Activated naive CD4-positive, alpha-beta T cell treated with anti-CD3 and anti-CD28 coated beads, Interleukin-2, amount 50 U/mL, for 24 hours (primary cell): ENCODE data around the gene ZNF267.
"Not testable (repeated sequence)": the region's sequence is repeated elsewhere in the genome, so short reads cannot be mapped to it uniquely, and the experiment has no call there.

Experiments used
- H3K27ac Mint-ChIP-seq: one replicate; pipeline ENCODE4 v1.8.0; 2021; ENCODE audit warnings: mild to moderate bottlenecking, mixed read lengths
- H3K27me3 Mint-ChIP-seq: one replicate; pipeline ENCODE4 v1.8.0; 2021; ENCODE audit warnings: mixed read lengths
- H3K36me3 Mint-ChIP-seq: one replicate; pipeline ENCODE4 v1.8.0; 2021; ENCODE audit warnings: mixed read lengths
- H3K4me1 Mint-ChIP-seq: one replicate; pipeline ENCODE4 v1.8.0; 2021; ENCODE audit warnings: mixed read lengths
- H3K4me3 Mint-ChIP-seq: one replicate; pipeline ENCODE4 v1.8.0; 2021; ENCODE audit warnings: mild to moderate bottlenecking, mixed read lengths
- H3K9me3 Mint-ChIP-seq: one replicate; pipeline ENCODE4 v1.8.0; 2021; ENCODE audit warnings: mixed read lengths

Gene ZNF267

DNA sequence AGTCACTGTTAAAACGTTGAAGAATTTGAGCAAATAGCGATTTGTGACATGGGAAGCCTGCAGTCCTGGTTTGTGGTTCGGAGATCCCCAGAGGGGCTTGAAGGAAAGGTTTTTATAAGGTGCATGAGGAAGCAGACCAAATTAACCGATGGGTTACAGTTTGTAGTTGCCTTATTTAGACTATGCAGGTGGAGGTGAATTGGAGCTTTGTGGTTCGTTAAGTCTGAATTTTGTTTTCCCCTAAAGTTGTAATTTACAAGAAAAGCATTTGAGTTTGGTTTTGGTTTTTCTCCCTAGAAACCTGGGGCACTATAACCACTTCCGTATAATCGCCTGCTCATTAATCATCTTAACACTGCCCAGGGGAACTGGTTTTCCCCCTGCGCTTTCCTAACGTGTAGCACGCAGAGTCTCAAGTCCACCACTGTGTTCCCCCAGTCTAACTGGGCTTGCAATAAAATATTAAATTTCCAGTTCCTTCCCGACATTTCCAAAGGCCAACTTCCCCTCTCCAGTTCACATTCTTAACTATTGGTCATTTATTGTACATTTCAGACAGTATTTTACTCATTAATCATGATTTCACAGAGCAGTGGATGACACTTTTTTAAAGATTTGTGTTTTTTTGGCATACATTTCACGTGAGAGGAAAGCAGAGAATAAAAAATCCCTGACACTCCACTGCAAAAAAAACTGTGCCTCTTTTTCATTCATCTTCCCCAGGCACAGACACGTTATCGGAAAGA, 932 bp downstream of the ZNF267 start:
- Mint-ChIP-seq H3K9me3 (no peaks in the 10 kb centered on the region), H3K36me3 (peaks cover 46% of the 10 kb centered on the region), H3K27me3 (no peaks in the 10 kb centered on the region), H3K4me1 (peaks cover 79% of the 10 kb centered on the region), H3K27ac (peak overlapping the region; percentile 99), H3K4me3 (peak overlapping the region; percentile 97)

DNA sequence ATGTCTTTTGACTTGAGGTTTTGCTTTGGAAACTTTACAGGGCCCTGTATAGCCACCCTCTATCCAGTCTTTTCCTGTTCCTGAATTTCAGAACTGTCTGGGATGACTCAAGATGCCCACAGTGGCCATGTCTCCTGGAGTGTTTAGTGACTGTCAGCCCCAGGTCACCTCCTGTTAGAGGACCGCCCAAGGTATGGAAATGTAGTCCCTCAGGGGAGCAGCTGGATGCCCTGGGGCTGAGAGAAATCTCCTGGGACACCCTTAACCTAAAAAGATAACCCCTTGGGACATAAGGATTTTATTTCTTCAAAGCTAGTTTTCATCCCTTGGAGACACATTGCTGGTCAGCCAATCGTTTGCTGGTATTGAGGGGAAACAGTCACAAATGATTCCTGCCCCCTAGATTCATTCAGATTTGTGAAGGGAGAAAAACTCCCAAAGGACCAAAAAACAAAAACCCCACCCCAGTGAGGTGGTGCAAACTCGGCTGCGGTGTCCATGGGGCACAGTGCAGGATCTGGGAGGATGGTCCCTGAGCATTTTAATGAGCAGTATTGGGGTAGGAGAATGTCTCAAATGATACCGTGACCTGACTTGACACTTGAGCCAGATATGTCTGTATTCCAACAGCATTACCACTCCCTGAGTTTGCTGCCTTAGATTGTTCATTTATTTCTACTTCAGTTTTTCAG, 1.7 kb downstream of the ZNF267 start:
- Mint-ChIP-seq H3K4me1 (peaks cover 81% of the 10 kb centered on the region), H3K27me3 (no peaks in the 10 kb centered on the region), H3K4me3 (peak overlapping the region; percentile 97), H3K27ac (peak overlapping the region; percentile 99), H3K36me3 (peaks cover 52% of the 10 kb centered on the region), H3K9me3 (no peaks in the 10 kb centered on the region)

DNA sequence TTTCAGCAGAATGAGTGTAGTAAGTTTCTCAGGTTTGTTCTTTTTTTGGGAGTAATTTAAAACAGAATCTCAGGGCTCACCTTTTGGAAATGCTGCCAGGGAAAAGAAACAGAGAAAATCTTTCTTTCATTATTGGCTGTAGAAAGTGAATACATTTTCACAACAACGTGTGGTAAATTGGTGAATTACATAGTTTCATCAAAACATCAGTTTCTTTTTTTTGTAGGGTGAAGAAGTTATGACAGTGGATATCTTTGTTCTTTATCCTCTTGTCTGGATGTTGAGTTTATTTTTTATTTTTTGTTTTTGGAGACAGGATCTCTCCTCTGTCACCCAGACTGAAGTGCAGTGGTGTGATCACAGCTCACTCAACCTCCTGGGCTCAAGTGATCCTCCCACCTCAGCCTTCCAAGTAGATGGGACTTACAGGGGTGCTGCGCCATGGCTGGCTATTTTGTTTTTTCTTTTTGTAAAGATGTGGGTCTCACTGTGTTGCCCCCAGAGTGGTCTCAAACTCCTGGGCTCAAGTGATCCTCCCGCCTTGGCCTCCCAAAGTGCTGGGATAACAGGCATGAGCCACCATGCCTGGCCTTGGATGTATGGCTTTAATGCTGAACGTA, 2.4 kb downstream of the ZNF267 start:
- peaks cover 81% of the 10 kb centered on the region for H3K4me1 Mint-ChIP-seq
- H3K36me3 Mint-ChIP-seq, result peaks cover 57% of the 10 kb centered on the region
- H3K27ac Mint-ChIP-seq, result peak overlapping the region; percentile 99
- H3K9me3 Mint-ChIP-seq, result no peaks in the 10 kb centered on the region
- H3K27me3 Mint-ChIP-seq, result no peaks in the 10 kb centered on the region
- peak overlapping the region; percentile 97 for H3K4me3 Mint-ChIP-seq

DNA sequence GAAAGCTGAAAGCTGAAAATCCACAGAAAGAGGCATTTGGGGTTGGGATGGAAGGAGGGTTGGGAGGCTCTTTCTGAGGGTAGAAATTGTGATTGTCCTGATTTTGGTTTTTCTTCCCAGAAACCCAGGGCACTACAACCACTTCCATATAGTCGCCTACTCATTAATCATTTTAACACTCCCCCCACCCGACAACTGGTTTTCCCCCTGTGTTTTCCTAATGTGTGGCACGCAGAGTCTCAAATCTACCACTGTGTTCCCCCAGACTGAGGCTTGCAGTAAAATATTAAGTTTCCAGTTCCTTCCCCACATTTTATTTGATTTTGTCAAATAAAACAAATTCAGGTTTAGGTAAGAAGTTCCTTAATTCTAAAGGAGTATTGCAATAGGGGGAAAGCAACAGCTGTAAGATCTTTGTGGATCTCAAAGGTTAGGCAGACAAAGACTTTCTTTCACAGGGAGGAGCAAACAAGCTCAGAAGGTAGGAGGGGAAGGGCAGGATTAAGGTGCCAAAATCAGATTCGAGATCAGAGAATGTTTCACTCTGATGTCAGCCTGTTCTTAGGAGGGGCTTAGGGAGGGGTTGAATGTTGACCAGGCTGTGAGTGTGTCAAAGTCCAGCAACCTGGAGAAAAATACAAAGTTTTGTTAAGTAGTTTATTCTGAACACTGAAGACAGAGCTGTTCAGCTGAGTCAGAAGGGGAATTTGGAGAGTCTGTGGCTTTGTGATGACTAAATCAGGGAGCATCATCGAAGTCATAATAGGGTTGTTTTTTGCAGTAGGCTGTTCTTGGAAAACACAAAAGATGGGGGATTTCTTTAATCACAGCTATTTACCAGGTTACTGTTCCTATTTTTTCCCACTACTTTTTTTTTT, 3.6 kb downstream of the ZNF267 start:
- Mint-ChIP-seq H3K27me3 (no peaks in the 10 kb centered on the region), H3K9me3 (no peaks in the 10 kb centered on the region), H3K4me3 (peak overlapping the region; percentile 97), H3K4me1 (peaks cover 80% of the 10 kb centered on the region), H3K27ac (peak overlapping the region; percentile 99), H3K36me3 (peaks cover 59% of the 10 kb centered on the region)

DNA sequence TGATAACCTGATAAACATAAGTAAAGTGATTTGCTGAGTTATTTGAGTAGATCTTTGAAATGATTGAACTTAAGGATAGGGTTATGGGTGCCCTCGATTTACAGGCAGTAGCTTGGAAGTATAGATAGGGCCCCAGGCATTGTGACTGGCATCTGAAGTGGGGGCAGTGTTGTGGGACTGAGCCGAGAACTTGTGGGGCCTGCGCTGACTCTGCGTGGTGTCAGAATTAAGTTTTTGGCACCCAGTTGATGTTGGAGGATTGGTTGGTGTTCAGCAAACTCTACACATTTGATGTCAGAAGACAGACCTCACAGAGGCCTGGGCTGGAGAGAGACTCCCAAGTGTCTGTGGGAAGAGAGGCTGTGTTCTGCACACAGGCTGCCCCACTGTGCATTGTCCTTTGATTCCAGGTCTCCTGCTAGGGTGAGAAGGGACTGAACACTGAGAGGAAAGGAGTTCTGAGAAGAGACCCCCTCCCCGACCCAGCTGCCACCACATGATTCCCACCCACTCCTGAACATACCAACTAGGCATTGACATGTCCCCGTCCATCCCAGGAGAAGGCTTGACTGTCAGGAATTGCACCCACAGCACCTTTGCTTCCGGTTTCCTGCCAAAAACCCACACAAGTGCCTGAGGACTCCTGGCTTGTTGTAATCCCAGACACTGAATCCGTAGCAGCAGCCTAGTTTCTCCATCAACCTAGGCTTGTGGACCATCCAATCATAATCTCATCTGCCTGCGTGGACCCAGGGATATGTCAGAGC, 4.5 kb downstream of the ZNF267 start:
- Mint-ChIP-seq H3K27me3 (no peaks in the 10 kb centered on the region), H3K36me3 (peaks cover 61% of the 10 kb centered on the region), H3K4me1 (peaks cover 79% of the 10 kb centered on the region), H3K27ac (peak overlapping the region; percentile 99), H3K9me3 (no peaks in the 10 kb centered on the region), H3K4me3 (peak overlapping the region; percentile 97)

DNA sequence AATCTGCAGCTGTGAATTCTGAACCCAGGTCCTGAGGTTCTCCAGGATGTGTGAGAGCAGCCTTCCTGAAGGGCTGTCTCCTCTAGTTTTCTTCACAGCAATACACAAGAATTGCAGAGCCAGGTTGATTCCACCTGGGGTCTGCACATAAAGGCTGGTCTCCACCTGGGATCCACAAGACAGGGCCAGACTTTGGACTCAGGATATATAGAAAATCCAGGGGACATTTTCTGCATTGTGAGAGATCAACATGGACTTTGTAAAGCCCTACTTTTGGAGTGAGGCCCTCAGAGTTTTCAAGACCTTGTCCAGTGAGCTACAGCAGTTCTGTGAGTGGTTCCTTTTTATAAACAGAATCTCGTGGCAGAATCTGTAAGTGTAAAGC, 6.3 kb downstream of the ZNF267 start:
- peak overlapping the region; percentile 97 for H3K4me3 Mint-ChIP-seq
- H3K36me3 Mint-ChIP-seq, result peaks cover 60% of the 10 kb centered on the region
- no peaks in the 10 kb centered on the region for H3K9me3 Mint-ChIP-seq
- peaks cover 89% of the 10 kb centered on the region for H3K4me1 Mint-ChIP-seq
- no peaks in the 10 kb centered on the region for H3K27me3 Mint-ChIP-seq
- H3K27ac Mint-ChIP-seq, result peak overlapping the region; percentile 93

DNA sequence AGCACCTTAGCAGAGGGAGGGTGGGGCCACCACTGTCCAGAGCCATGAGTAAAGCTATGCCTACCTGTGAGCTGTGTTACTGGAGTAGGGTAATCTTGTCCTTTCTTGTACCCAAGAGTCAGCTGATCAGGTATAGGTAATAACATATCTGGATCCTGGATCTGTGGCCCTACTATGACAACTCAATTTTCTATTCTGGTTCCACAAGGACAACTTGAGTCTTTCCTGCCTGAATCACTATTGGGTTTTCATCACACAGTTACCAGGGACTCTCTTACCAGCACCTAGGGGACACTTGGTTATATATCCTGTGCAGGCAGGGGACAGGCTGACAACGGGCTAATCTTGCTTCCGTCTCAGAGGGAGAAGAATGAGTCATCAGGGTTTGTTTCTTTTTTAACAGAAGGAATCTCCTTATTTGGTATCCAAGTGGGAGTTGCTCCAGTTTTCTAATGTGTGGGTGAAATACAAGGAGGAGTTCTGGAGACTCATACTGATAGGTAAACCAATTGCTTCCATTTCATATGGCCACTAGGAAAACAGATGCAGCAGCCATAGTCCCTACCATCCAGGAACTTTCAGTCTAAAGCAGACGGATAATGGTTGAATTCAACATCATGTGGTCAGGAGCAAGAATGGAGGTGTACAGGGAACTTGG, 6.8 kb downstream of the ZNF267 start:
- H3K27ac Mint-ChIP-seq, result peak overlapping the region; percentile 93
- peaks cover 63% of the 10 kb centered on the region for H3K36me3 Mint-ChIP-seq
- peak overlapping the region; percentile 97 for H3K4me3 Mint-ChIP-seq
- H3K4me1 Mint-ChIP-seq, result peaks cover 90% of the 10 kb centered on the region
- no peaks in the 10 kb centered on the region for H3K27me3 Mint-ChIP-seq
- no peaks in the 10 kb centered on the region for H3K9me3 Mint-ChIP-seq

DNA sequence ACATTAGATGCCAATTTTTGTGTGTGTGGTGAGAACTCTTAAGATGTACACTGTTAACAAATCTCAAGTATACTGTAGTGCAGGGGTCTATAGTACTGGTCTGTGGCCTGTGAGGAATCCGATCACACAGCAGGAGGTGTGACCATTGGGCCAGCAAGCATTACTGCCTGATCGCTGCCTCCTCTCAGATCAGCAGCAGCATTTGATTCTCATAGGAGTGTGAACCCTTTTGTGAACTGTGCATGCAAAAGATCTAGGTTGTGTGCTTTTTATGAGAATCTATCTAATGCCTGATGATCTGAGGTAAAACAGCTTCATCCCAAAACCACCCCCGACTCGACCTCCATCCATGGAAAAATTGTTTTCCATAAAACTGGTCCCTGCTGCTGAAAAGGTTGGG, 12.6 kb downstream of the ZNF267 start:
- Mint-ChIP-seq H3K9me3 (peaks cover 6% of the 10 kb centered on the region), H3K27me3 (no peaks in the 10 kb centered on the region), H3K27ac (no peak overlapping the region), H3K36me3 (peaks cover 53% of the 10 kb centered on the region), H3K4me1 (peaks cover 84% of the 10 kb centered on the region), H3K4me3 (no peak overlapping the region)

DNA sequence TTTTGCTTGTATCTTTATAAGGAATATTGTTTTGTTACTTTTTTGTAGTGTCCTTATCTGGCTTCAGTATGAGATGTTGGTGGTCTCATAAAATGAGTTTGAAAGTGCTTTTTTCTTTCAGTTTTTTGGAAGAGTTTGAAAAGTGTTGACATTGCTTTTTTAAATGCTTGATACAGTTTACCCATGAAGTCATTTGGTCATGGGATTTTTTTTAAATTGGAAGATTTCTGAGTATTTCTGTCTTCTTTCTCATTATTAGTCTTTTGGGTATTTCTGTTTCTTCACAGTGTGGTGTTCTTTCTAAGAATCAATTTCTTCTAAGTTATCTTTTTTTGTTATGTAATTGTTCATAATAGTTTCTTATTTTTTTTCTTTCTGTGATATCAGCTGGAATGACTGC, 15.1 kb downstream of the ZNF267 start:
- Mint-ChIP-seq H3K9me3 (peaks cover 15% of the 10 kb centered on the region), H3K36me3 (peaks cover 69% of the 10 kb centered on the region), H3K27me3 (no peaks in the 10 kb centered on the region), H3K4me3 (peak overlapping the region; percentile 61), H3K4me1 (peaks cover 79% of the 10 kb centered on the region), H3K27ac (peak overlapping the region; percentile 89)

DNA sequence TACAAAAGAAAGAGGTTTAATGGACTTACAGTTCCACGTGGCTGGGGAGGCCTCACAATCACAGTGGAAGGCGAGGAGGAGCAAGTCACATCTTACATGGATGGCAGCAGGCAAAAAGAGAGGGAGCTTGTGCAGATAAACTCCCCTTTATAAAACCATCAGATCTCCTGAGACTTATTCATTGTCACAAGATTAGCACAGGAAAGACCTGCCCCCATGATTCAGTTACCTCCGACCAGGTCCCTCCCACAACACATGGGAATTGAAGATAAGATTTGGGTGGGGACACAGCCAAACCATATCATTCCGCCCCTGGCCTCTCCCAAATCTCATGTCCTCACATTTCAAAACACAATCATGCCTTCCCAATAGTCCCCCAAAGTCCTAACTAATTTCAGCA, 18.5 kb downstream of the ZNF267 start:
- not testable (repeated sequence) for H3K27ac Mint-ChIP-seq, H3K27me3 Mint-ChIP-seq, H3K4me3 Mint-ChIP-seq
- peaks cover 15% of the 10 kb centered on the region for H3K9me3 Mint-ChIP-seq
- H3K4me1 Mint-ChIP-seq, result peaks cover 66% of the 10 kb centered on the region
- H3K36me3 Mint-ChIP-seq, result peaks cover 84% of the 10 kb centered on the region

DNA sequence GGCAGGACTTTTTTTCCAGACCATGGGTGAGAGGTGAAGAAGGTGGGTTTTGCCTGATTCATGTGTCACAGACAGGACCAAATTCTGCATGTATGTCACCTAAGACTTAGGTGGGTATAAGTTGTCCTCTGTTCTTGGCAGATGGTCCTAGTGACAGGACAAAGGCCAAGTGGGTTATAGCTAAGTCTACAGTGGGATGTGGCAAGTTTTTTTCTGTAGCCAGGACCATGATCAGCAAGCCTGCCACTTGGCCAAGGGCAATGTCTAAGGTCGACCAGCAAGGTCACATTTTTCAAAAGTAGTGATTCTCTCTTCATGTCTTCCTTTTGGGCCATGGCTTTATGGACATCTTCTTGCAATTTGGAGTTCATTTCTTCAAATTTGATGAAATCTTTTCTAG, 20.2 kb downstream of the ZNF267 start:
- Mint-ChIP-seq H3K4me3 (no peak overlapping the region), H3K27ac (peak overlapping the region; percentile 30), H3K9me3 (peaks cover 24% of the 10 kb centered on the region), H3K36me3 (peaks cover 86% of the 10 kb centered on the region), H3K4me1 (peaks cover 66% of the 10 kb centered on the region), H3K27me3 (no peaks in the 10 kb centered on the region)

DNA sequence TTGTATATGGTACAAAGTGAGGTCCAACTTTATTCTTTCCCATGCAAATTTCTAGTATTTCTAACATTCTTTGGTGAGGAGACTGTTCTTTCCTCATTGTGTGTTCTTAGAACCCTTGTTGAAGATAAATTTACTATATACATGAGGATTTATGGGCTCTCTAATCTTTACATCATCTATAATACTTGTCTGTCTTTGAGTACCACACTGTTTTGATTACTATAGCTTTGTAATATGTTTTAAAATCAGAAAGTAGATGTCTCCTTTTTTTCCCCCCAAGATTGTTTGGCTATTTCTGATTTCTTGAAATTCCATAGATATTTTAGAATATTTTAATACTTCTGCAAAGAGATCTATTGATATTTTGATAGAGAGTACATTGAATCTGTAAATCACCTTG, 23.7 kb downstream of the ZNF267 start:
- Mint-ChIP-seq H3K4me3 (no peak overlapping the region), H3K27ac (no peak overlapping the region), H3K27me3 (no peaks in the 10 kb centered on the region), H3K36me3 (peaks cover 74% of the 10 kb centered on the region), H3K9me3 (peaks cover 10% of the 10 kb centered on the region), H3K4me1 (peaks cover 61% of the 10 kb centered on the region)

DNA sequence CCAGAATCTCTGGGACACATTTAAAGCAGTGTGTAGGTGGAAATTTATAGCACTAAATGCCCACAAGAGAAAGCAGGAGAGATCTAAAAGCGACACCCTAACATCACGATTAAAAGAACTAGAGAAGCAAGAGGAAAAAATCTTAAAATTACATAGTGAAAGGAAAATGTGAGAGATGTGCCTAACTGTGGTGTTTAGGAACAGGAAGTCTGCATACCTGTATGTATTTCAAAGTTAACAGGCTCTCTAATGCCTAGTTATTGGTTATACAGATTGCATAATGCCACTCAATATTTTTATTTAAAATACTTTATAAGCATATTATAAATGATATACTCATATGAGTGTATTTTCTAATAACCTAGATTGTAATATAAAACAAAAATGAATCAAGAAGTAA, 25.9 kb downstream of the ZNF267 start:
- H3K9me3 Mint-ChIP-seq, result peaks cover 9% of the 10 kb centered on the region
- peak overlapping the region; percentile 59 for H3K27ac Mint-ChIP-seq
- H3K4me1 Mint-ChIP-seq, result peaks cover 56% of the 10 kb centered on the region
- no peaks in the 10 kb centered on the region for H3K27me3 Mint-ChIP-seq
- peaks cover 72% of the 10 kb centered on the region for H3K36me3 Mint-ChIP-seq
- peak overlapping the region; percentile 56 for H3K4me3 Mint-ChIP-seq

DNA sequence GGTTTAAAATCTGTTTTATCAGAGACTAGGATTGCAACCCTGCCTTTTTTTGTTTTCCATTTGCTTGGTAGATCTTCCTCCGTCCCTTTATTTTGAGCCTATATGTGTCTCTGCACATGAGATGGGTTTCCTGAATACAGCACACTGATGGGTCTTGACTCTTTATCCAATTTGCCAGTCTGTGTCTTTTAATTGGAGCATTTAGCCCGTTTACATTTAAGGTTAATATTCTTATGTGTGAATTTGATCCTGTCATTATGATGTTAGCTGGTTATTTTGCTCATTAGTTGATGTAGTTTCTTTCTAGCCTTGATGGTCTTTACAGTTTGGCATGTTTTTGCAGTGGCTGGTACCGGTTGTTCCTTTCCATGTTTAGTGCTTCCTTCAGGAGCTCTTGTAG, 31.0 kb downstream of the ZNF267 start:
- H3K27me3 Mint-ChIP-seq, H3K9me3 Mint-ChIP-seq: not testable (repeated sequence)
- peak overlapping the region; percentile 59 for H3K27ac Mint-ChIP-seq
- peaks cover 62% of the 10 kb centered on the region for H3K36me3 Mint-ChIP-seq
- peaks cover 50% of the 10 kb centered on the region for H3K4me1 Mint-ChIP-seq
- peak overlapping the region; percentile 44 for H3K4me3 Mint-ChIP-seq
